HEK293T (cell line): ENCODE measurements around the gene VRK1.
"Not testable (repeated sequence)": the region's sequence is repeated elsewhere in the genome, so short reads cannot be mapped to it uniquely, and the experiment has no call there.

ENCODE experiments used
- CTCF ChIA-PET: fragments of 350-600 bp; formaldehyde crosslinking; extraction: SDS; loops from one replicate; lab custom pipeline; 2021; ENCODE audit warnings: antibody characterized with exemption, inconsistent platforms; lab: Yijun Ruan, JAX
- POLR2A ChIA-PET: fragments of 350-600 bp; formaldehyde crosslinking; extraction: SDS; loops from one replicate; lab custom pipeline; 2020; ENCODE audit warnings: antibody characterized with exemption, inconsistent platforms; lab: Yijun Ruan, JAX
- DNase-seq: peaks from one replicate; pipeline ENCODE4 v3.0.0; 2012; ENCODE audit warnings: mixed read lengths; ENCODE audit errors: extremely low spot score
- ARNT ChIP-seq: fragments of 450-650 bp; IDR thresholded peaks from 2 replicates; pipeline ENCODE4 v1.6.1; 2017; ENCODE audit warnings: mild to moderate bottlenecking
- BHLHE40 ChIP-seq: fragments of 450-650 bp; IDR thresholded peaks from 2 replicates; pipeline ENCODE4 v1.6.1; 2016; ENCODE audit warnings: mild to moderate bottlenecking, moderate library complexity, borderline replicate concordance
- CTBP1 ChIP-seq: fragments of 450-650 bp; IDR thresholded peaks from 2 replicates; pipeline ENCODE4 v1.6.1; 2016; ENCODE audit warnings: borderline replicate concordance
- ELF4 ChIP-seq: fragments of 450-650 bp; IDR thresholded peaks from 2 replicates; pipeline ENCODE4 v1.6.1; 2017; ENCODE audit warnings: antibody characterized with exemption
- FOXA1 ChIP-seq: fragments of 450-650 bp; IDR thresholded peaks from 2 replicates; pipeline ENCODE4 v1.6.1; 2016; ENCODE audit warnings: mild to moderate bottlenecking
- FOXK2 ChIP-seq: fragments of 450-650 bp; IDR thresholded peaks from 2 replicates; pipeline ENCODE4 v1.6.1; 2016; ENCODE audit warnings: mild to moderate bottlenecking
- FOXM1 ChIP-seq: fragments of 450-650 bp; IDR thresholded peaks from 2 replicates; pipeline ENCODE4 v1.6.1; 2017; ENCODE audit warnings: mild to moderate bottlenecking, borderline replicate concordance
- HDGF ChIP-seq: fragments of 450-650 bp; IDR thresholded peaks from 2 replicates; pipeline ENCODE4 v1.6.1; 2017; ENCODE audit warnings: antibody characterized with exemption, borderline replicate concordance
- L3MBTL2 ChIP-seq: fragments of 450-650 bp; conservative IDR thresholded peaks from 2 replicates; pipeline ENCODE4 v1.6.1; 2016; ENCODE audit warnings: mild to moderate bottlenecking
- LEF1 ChIP-seq: fragments of 450-650 bp; IDR thresholded peaks from 2 replicates; pipeline ENCODE4 v1.6.1; 2017; ENCODE audit warnings: mild to moderate bottlenecking, borderline replicate concordance
- NFRKB ChIP-seq: fragments of 450-650 bp; IDR thresholded peaks from 2 replicates; pipeline ENCODE4 v1.6.1; 2016; ENCODE audit warnings: mild to moderate bottlenecking, moderate library complexity
- PKNOX1 ChIP-seq: fragments of 450-650 bp; IDR thresholded peaks from 2 replicates; pipeline ENCODE4 v1.6.1; 2016
- SP1 ChIP-seq: fragments of 450-650 bp; IDR thresholded peaks from 2 replicates; pipeline ENCODE4 v1.6.1; 2017
- SUZ12 ChIP-seq: fragments of 450-650 bp; IDR thresholded peaks from 2 replicates; pipeline ENCODE4 v1.6.1; 2016; ENCODE audit warnings: mild to moderate bottlenecking
- TARDBP ChIP-seq: fragments of 450-650 bp; IDR thresholded peaks from 2 replicates; pipeline ENCODE4 v1.6.1; 2016
- ZNF384 ChIP-seq: fragments of 450-650 bp; IDR thresholded peaks from 2 replicates; pipeline ENCODE4 v1.6.1; 2016

VRK1 gene

GRCh38 chr14:96876747-96877146 lies 79.6 kb downstream of the VRK1 start:
- POLR2A ChIA-PET, result no interaction called here
- TF ChIP-seq NFRKB (no peak), CTBP1 (no peak), SP1 (no peak), SUZ12 (no peak), FOXA1 (no peak), LEF1 (no peak), ZNF384 (no peak), HDGF (no peak), ELF4 (no peak), L3MBTL2 (no peak), ARNT (no peak), PKNOX1 (no peak), BHLHE40 (no peak)
- DNase-seq, result no peak
- CTCF ChIA-PET, result no interaction called here

GRCh38 chr14:96881713-96882112 lies 84.5 kb downstream of the VRK1 start:
- POLR2A ChIA-PET, result interaction anchor here (0.7 kb wide), 1 partner anchor 20 kb away, joined by 3 read pairs; no protein-coding TSS in a partner anchor
- CTCF ChIA-PET, result no interaction called here
- no peak for TF ChIP-seq NFRKB
- DNase-seq, result no peak

GRCh38 chr14:96883974-96884373 lies 86.8 kb downstream of the VRK1 start:
- CTCF ChIA-PET, DNase-seq, POLR2A ChIA-PET: not testable (repeated sequence)

DNA sequence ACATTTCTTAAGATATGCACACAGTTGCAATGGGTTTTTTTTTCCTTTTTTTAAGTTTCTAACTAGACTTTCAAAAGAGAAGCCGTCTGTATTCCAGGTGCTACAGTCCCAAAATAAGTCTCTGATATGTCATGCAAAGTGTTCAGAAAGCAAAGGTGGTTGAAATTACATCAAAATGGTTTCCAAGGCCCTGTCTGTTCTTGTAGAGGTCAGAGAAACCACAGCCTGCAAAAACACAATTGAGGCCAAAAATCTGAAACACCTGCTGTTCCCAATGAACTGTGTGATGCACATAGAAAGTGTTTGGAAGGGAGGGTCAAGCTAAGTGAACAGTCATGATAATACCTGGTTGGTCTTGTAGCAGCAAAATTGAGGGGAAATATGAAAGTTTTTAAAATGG lies 91.0 kb downstream of the VRK1 start:
- ChIA-PET POLR2A (no interaction called here), CTCF (interaction anchor here (0.6 to 1.0 kb wide), 3 partner anchors 26 to 145 kb away, joined by 3 to 6 read pairs (median 4); no protein-coding TSS in a partner anchor)
- no peak for DNase-seq
- TF ChIP-seq LEF1 (no peak), CTBP1 (no peak), FOXA1 (no peak), TARDBP (no peak), L3MBTL2 (no peak), ELF4 (no peak), HDGF (no peak), SUZ12 (no peak), BHLHE40 (no peak), PKNOX1 (no peak), FOXK2 (no peak), ZNF384 (no peak), NFRKB (no peak), FOXM1 (no peak), ARNT (no peak), SP1 (no peak)

DNA sequence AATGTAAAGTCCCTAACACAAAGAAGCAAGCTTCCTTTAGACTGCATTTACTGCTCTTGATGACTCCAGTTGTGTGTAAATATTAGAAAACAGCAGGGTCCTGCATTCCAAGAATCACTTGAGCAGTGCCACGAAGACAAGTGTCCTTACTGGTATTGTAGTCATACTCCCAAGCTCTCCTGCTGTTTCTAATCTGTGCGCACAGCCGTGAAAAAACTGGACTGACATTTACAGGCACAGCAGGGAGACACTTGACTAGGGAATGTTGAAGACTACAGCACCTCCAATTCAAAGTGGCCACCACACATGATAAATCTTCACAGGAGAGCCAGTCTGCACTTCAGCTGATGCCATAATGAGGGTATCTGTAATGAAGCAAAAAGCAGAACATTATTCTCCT lies 91.4 kb downstream of the VRK1 start:
- TF ChIP-seq FOXK2 (no peak), FOXM1 (no peak), CTBP1 (peak; percentile 98), SP1 (no peak), LEF1 (no peak), ZNF384 (peak; percentile 67; the same call in 1 of the 2 replicates), PKNOX1 (peak; percentile 94), HDGF (no peak), TARDBP (no peak), FOXA1 (no peak), SUZ12 (no peak), ARNT (peak; percentile 77), ELF4 (no peak), NFRKB (no peak), L3MBTL2 (no peak), BHLHE40 (no peak)
- ChIA-PET CTCF (interaction anchor here (0.6 to 1.0 kb wide), 3 partner anchors 26 to 146 kb away, joined by 3 to 6 read pairs (median 4); no protein-coding TSS in a partner anchor), POLR2A (no interaction called here)
- DNase-seq, result peak; percentile 72

DNA sequence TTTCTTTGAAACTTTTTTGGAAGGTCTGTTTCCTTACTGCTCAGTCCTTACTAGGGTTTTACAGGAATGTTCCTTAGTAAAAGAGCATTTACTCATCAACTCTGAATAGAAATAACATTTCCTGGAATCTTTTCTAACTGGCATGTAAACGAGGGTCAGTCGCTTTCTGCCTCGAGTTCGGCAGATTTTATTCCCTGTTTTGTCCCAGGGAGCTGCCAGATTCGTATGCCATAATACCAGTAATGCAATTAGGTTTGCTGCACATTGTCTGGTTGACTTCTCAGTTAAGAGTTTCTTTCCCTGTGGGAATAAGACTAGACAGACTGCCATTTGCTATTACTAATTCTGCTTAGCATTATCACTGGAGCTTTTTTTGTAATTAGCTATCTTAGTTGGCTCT lies 91.9 kb downstream of the VRK1 start:
- CTCF ChIA-PET, result interaction anchor here (1.0 kb wide), 1 partner anchor 37 kb away, joined by 3 read pairs; no protein-coding TSS in a partner anchor
- no peak for TF ChIP-seq L3MBTL2
- no peak for TF ChIP-seq CTBP1
- POLR2A ChIA-PET, result no interaction called here
- DNase-seq, result peak; percentile 15

- POLR2A ChIA-PET, result no interaction called here
- DNase-seq, result no peak
- no peak for TF ChIP-seq ELF4
- TF ChIP-seq SP1, result no peak
- no peak for TF ChIP-seq NFRKB
- no peak for TF ChIP-seq FOXM1
- TF ChIP-seq FOXA1, result no peak
- TF ChIP-seq SUZ12, result no peak
- no peak for TF ChIP-seq CTBP1
- TF ChIP-seq TARDBP, result no peak
- TF ChIP-seq ARNT, result no peak
- TF ChIP-seq FOXK2, result no peak
- TF ChIP-seq PKNOX1, result no peak
- TF ChIP-seq L3MBTL2, result no peak
- TF ChIP-seq HDGF, result no peak
- no peak for TF ChIP-seq ZNF384
- TF ChIP-seq LEF1, result no peak
- CTCF ChIA-PET, result no interaction called here
Measured at GRCh38 chr14:96893966-96894622, 96.9 kb downstream of the VRK1 start.
